ENCODE measurements around the gene TTLL3. TPM values are rescaled to one million over a fixed set of nuclear protein-coding genes. Genes with fewer than 3 reads are reported as not detected.
A peak's percentile ranks its signal among the peaks of the same experiment; 100 is the strongest.

TTLL3 gene
- total RNA-seq, 1 experiment from 2014 or later = 8.4 TPM

GRCh38 chr3:9810846-9811245 is 784 bp downstream of the TTLL3 start:
- peaks cover 8% of the 10 kb centered on the region for H3F3A ChIP-seq (ENCODE audit: low read length, unreplicated experiment)
- peaks cover 4% of the 10 kb centered on the region; the same call in 1 of the 2 replicates for H3K36me3 ChIP-seq (ENCODE audit: low read depth, low read length)
- POLR2A ChIA-PET (ENCODE audit: unreplicated experiment) = interaction anchor here (0.6 kb wide), 1 partner anchor 1281 kb away, joined by 3 read pairs; no protein-coding TSS in a partner anchor
- H3K4me2 ChIP-seq (ENCODE audit: low read length) = peak overlapping the region; percentile 99
- H3K9me2 ChIP-seq (replicated peaks; ENCODE audit: low read length) = no peaks in the 10 kb centered on the region
- H3K27ac ChIP-seq (ENCODE audit: low read length) = no peak overlapping the region
- H3K27me3 ChIP-seq (ENCODE audit: low read length) = no peaks in the 10 kb centered on the region
- BruUV-seq (replicated peaks) = no TSS peak
- H3K9ac ChIP-seq (ENCODE audit: low read length) = no peak overlapping the region
- CTCF ChIA-PET = no interaction called here
- no peaks in the 10 kb centered on the region for H3K9me3 ChIP-seq (ENCODE audit: low read length)
- DNase-seq (no peak), ATAC-seq (no peak)
- H3K4me1 ChIP-seq (ENCODE audit: insufficient read depth, low read length) = peaks cover 19% of the 10 kb centered on the region
- TF ChIP-seq CTCF (conservative IDR thresholded peaks at IDR 0.05; ENCODE audit: low read depth, low read length) (no peak), EZH2 (IDR thresholded peaks at IDR 0.05; ENCODE audit: low read length, unreplicated experiment) (no peak), EZH2phosphoT487 (IDR thresholded peaks at IDR 0.05; ENCODE audit: borderline replicate concordance, low read length) (no peak)
- intact Hi-C loops (cut with micrococcal nuclease) = no loop called here
- peak overlapping the region; percentile 80 for H3K4me3 ChIP-seq (ENCODE audit: low read length)
- no peaks in the 10 kb centered on the region for H4K20me1 ChIP-seq (ENCODE audit: low read length)
- H3K79me2 ChIP-seq (ENCODE audit: low read length) = no peaks in the 10 kb centered on the region
- H2AFZ ChIP-seq (ENCODE audit: low read length) = peak overlapping the region; percentile 88; the same call in 1 of the 2 replicates

GRCh38 chr3:9812870-9813483 is 2.9 kb downstream of the TTLL3 start:
- Histone ChIP-seq H4K20me1 (ENCODE audit: low read length) (no peaks in the 10 kb centered on the region), H3K4me1 (ENCODE audit: insufficient read depth, low read length) (peaks cover 19% of the 10 kb centered on the region), H3K4me3 (ENCODE audit: low read length) (no peak overlapping the region), H3K9me2 (replicated peaks; ENCODE audit: low read length) (no peaks in the 10 kb centered on the region), H3K4me2 (ENCODE audit: low read length) (no peak overlapping the region), H3F3A (ENCODE audit: low read length, unreplicated experiment) (peaks cover 8% of the 10 kb centered on the region), H3K27me3 (ENCODE audit: low read length) (no peaks in the 10 kb centered on the region), H3K9me3 (ENCODE audit: low read length) (no peaks in the 10 kb centered on the region), H2AFZ (ENCODE audit: low read length) (no peak overlapping the region), H3K9ac (ENCODE audit: low read length) (no peak overlapping the region), H3K79me2 (ENCODE audit: low read length) (no peaks in the 10 kb centered on the region), H3K36me3 (ENCODE audit: low read depth, low read length) (no peaks in the 10 kb centered on the region), H3K27ac (ENCODE audit: low read length) (no peak overlapping the region)
- POLR2A ChIA-PET (ENCODE audit: unreplicated experiment) = no interaction called here
- intact Hi-C loops (cut with micrococcal nuclease) = no loop called here
- ATAC-seq (no peak), DNase-seq (no peak)
- no peak for TF ChIP-seq EZH2 (IDR thresholded peaks at IDR 0.05; ENCODE audit: low read length, unreplicated experiment)
- CTCF ChIA-PET = no interaction called here
- BruUV-seq (replicated peaks) = no TSS peak

GRCh38 chr3:9815986-9816385 is 5.9 kb downstream of the TTLL3 start:
- H3K9me3 ChIP-seq (ENCODE audit: low read length) = no peaks in the 10 kb centered on the region
- no peaks in the 10 kb centered on the region for H3K79me2 ChIP-seq (ENCODE audit: low read length)
- no peak overlapping the region for H2AFZ ChIP-seq (ENCODE audit: low read length)
- H3F3A ChIP-seq (ENCODE audit: low read length, unreplicated experiment) = no peaks in the 10 kb centered on the region
- ChIA-PET POLR2A (ENCODE audit: unreplicated experiment) (no interaction called here), CTCF (no interaction called here)
- no peak overlapping the region for H3K9ac ChIP-seq (ENCODE audit: low read length)
- H3K4me1 ChIP-seq (ENCODE audit: insufficient read depth, low read length) = no peaks in the 10 kb centered on the region
- no peaks in the 10 kb centered on the region for H3K36me3 ChIP-seq (ENCODE audit: low read depth, low read length)
- H3K4me2 ChIP-seq (ENCODE audit: low read length) = no peak overlapping the region
- H4K20me1 ChIP-seq (ENCODE audit: low read length) = no peaks in the 10 kb centered on the region
- TF ChIP-seq EZH2phosphoT487 (IDR thresholded peaks at IDR 0.05; ENCODE audit: borderline replicate concordance, low read length) = no peak
- no peak for TF ChIP-seq CTCF (conservative IDR thresholded peaks at IDR 0.05; ENCODE audit: low read depth, low read length)
- TF ChIP-seq EZH2 (IDR thresholded peaks at IDR 0.05; ENCODE audit: low read length, unreplicated experiment) = no peak
- H3K27ac ChIP-seq (ENCODE audit: low read length) = no peak overlapping the region
- no peaks in the 10 kb centered on the region for H3K27me3 ChIP-seq (ENCODE audit: low read length)
- no peak for ATAC-seq
- BruUV-seq (replicated peaks) = no TSS peak
- no peak overlapping the region for H3K4me3 ChIP-seq (ENCODE audit: low read length)
- DNase-seq = no peak
- no peaks in the 10 kb centered on the region for H3K9me2 ChIP-seq (replicated peaks; ENCODE audit: low read length)
- intact Hi-C loops (cut with micrococcal nuclease) = no loop called here

Measured in PC-3 (cell line).